ENCODE data around the gene PPP6R3.
A peak's percentile ranks its signal among the peaks of the same experiment; 100 is the strongest.
"Not testable (repeated sequence)": the region's sequence is repeated elsewhere in the genome, so short reads cannot be mapped to it uniquely, and the experiment has no call there.

PPP6R3 gene

DNA sequence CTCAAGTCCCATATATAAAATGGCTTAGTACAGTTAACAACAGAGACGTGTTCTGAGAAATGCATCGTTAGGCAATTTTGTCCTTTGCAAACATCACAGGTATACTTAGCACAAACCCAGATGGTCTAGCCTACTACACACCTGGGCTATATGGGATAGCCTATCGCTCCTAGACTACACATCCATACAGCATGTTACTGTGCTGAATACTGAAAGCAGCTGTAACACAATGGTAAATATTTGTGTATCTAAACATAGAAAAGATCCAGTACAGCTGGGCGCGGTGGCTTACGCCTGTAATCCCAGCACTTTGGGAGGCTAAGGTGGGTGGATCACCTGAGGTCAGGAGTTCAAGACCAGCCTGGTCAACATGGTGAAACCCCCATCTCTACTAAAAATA, 2.2 kb upstream of the PPP6R3 start:
- not testable (repeated sequence) for DNase-seq

DNA sequence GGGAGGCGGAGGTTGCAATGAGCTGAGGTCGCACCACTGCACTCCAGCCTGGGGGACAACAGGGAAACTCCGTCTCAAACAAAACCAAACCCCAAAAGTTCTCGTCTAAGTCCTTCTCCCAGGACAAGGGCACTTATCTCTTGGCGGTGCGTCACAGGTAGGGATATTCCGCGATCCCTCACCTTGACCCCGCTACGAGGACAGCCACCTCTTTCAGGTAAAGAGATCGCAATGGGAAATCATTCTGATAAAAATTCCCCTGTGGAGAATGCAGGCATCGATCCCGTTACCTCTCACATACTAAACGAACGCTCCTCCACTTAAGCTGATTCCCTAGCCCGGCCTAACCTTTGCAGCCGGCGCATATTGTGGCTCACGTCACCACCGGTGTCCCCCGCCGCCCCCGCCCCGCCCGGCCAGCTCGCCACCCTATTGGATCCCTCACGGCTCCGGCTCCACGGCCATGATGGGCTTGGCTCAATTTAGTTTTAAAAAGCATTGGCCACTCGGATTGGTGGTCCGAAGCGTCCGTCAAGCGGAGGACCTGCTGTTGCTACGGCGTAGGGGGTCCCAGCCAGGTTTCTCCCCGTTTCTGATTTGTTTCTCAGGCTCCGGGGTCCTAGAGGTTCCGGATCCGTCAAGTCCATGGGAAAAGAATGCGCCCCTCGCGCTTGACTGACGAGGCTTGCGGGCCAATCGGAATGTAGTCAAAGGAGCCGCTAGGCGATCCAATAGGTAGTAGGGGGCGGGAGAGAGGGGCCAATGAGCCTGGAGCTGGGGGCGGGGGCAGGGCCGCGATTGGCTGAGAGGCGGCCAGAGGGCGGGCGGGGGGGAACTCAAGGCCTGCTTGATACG, 439 bp upstream of the PPP6R3 start:
- DNase-seq: peak; percentile 99

DNA sequence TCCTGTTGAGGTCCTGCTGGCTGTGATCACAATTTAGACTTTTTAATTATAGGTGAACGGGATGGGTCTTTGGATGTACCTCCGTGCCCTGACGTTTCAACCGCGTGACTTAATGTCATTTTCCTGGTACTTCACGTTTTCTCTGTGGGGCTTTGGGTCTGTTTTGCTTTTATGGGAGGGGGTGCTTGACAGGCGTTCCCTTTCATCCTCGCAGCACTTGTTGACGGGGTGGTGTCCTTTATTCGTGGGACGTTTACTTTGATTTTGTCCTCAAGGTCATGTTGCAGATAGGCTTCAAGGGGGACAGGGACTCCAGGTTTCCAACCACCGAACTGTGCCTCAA, 994 bp downstream of the PPP6R3 start:
- no peak for DNase-seq

DNA sequence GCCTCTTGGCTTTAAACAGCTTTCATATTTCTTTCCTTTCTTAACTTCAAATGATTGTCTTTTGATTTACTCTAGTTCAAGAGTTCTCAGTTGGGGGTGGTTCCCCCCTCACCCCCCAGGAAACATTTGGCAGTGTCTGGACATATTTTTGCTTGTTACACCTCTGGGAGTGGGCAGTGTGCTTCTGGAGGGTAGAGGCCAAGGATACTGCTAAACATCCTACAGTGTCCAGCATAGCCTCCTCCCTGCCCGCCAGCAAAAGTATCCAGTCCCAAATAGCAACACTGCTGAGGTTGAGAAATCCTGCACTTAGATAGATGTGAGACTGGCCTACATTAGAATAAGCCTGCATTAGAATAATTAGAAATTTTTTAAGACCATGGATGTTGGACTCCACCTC, 3.2 kb downstream of the PPP6R3 start:
- DNase-seq: no peak

DNA sequence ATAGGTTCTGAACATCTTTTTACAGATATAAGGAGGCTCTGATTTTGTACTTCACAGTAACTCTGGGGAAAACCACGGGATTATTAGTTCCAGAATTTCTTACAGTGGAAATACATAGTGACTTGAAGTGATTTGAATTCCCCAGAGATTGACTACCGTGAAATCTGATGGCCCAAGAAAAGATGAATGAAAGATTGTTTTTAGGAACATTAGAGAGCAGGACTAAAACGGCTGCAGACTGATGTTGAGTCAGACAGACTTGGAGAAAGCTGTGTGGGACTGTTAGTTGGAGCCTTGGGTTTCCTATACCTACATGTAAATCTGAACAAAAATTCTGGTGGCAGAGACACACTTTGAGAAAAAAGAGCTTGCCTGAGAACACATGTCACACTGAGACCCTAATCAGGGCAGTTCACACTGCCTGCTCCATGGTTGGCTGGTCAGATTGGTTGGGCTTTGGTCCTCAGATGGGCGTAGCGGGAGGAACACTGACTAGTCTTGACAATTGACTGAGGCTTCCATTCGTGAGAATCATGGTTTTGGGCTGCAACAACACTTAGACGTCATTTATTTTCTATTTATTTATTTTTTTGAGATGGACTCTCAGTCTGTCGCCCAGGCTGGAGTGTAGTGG, 6.8 kb downstream of the PPP6R3 start:
- DNase-seq: no peak

DNA sequence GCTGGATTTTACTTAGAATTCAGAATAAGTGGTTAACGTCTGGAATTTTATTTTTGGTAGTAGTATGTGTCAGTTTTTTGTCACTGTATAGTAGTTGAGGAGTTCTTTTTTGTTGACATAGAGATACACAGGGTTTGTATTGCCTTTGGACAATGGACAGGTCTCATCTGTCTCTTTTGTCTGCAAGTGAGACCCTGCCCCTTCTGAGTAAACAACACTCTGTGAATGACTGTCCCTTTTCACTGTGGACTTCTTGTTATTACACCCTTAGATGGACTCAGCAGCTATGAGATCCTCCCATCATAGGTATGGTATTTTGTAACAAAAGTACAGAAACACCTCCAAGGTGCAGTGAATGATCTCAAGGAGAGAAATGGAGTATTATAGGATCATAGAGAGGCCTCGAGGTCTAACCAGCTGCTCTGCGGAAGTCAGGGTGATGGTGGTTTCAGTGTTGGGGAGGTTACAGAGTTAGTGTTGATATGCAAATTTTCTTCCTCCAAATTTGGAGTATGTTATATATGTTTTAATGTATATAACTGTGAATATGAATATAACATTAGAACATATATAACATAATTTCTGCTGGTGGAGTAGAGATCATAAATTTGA, 7.8 kb downstream of the PPP6R3 start:
- DNase-seq: peak; percentile 43

DNA sequence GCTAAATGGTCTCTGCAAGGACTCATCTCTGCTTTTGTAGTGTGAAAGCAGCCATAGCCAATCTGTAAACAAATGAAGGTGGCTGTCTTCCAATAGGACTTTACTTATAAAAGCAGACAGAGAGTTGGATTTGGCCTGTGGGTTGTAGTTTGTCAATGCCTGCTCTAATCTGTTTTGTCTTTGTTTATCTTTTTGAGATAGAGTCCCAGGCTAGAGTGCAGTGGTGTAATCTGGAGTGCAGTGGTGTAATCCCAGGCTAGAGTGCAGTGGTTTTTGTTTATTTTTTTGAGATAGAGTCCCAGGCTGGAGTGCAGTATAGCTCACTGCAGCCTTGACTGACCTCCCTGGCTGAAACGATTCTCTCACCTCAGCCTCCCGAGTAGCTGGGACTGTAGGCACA, 8.6 kb downstream of the PPP6R3 start:
- DNase-seq: no peak

DNA sequence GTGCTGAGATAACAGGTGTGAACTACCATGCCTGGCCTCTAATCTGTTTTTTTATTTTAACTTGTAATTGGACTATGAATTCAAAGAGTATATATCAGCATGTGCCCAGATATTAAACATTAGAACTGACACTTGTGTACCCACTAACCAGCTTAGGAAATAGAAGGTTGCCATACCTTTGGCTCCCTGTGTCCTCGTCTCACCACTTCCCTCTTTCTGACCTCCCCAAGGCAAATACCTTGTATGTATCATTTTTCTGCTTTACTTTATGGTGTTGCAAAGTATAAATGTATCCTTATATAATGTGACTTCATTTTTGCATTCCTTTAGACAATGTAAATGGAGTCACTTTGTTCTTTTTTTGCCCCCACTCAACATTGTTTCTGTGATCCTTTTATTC, 9.1 kb downstream of the PPP6R3 start:
- DNase-seq: no peak

DNA sequence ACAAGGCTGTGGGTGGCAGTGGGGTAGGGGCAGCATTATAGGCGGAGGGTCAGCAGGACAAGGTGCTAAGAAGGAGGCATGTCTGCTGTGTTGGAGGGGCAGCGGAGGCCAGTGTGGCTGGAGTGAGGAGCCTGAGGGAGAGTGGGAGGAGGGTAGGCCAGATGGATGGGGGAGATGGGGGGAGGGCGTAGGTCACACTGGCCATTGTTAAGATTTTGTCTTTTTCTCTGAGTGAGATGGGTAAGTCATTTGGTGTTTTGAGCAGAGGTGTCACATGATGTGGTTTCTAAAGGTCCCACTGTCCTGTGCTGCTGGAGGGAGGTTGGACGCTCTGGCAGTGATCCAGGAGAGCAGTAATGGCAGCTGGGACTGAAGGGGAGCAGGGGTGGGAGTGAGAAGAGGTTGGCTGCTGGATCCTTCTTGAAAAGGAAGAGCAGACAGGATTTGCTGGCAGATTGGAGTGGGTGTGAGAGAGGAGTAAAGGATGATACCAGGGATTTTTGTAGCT, 9.8 kb downstream of the PPP6R3 start:
- peak; percentile 77 for DNase-seq

DNA sequence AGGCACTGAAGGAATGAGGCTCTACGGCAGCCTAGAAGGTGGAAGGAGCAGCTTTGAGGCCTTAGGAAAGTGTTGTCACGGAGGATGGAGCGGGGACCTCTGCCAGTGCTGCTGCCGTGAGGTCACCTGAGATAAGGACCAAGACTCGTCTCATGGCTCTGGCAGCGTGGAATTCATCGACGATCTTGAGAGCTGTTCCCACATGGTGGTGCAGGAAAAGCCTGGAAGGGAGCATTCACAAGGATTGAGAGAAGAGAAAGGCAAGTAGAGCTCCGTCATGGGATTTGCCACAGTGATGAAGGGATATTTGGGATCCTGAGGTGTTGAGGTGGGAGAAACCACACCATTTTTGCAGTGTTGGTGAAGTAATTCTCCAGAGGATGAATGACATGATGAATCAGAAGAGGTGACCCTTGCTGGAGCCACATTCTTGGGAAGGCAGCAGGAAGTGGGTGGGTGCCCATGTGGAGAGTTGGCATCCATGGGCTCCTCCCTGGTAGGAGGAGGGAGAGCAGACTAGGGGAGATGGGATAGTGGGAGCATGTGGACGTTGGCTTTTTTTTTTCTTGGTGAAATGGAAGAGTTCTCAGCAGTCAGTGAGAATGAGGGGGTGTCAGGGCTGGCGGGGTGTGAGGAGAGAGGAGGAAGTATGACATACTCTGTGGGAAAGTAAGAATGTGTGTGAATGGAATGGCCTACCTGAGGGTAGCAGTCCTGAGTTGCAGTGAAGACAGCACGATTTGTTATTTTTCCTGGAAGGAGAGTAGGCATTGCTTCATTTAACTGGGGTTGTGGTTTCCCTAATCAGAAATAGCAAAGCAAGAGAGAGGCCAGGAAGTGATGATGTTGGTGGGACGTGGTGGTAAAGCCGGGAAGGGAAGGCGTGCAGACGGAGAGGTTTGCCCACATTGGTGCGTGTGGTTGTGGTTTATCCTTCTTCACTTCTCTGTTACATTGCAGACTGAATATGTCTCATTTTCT, 11.1 kb downstream of the PPP6R3 start:
- no peak for DNase-seq

DNA sequence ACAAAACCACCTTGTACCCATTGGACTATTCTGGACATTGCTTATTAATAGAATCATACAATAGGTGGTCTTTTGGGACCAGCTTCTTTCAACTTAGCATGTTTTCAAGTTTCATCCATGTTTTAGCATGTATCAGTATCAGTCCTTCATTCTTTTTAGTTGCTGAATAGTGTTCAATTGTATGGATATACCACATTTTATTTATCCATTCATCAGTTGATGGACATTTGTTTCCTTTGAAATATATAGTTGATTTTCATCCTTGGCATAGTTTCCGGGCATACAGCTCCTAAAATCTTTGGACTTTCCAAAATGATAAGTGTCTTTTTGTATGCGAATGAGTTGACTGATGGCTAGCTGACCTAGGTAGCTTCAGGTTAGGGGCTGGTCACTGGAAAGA, 12.2 kb downstream of the PPP6R3 start:
- DNase-seq: no peak

DNA sequence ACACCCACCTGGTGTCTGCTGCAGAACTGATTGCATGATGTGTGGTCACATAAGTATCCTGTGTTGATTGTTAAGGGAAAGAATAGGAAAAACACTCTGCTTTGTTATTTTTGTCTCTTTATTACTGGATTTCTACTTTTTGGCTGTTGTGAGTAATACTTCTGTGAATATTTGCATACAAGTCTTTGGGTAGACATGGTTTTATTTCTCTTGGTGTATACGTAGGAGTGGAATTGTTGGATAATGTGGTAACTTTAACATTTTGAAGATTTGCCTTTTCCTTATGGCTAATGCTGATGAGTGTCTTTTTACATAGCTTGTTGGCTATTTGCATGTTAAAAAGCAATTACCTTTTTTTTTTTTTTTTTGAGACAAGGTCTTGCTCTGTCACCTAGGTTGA, 13.1 kb downstream of the PPP6R3 start:
- DNase-seq: no peak

DNA sequence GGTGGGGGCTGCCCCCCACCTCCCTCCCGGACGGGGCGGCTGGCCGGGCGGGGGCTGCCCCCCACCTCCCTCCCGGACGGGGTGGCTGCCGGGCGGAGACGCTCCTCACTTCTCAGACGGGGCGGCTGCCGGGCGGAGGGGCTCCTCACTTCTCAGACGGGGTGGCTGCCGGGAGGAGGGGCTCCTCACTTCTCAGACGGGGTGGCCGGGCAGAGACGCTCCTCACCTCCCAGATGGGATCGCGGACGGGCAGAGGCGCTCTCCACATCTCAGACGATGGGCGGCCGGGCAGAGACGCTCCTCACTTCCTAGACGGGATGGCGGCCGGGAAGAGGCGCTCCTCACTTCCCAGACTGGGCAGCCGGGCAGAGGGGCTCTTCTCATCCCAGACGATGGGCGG, 15.1 kb downstream of the PPP6R3 start:
- DNase-seq: not testable (repeated sequence)

DNA sequence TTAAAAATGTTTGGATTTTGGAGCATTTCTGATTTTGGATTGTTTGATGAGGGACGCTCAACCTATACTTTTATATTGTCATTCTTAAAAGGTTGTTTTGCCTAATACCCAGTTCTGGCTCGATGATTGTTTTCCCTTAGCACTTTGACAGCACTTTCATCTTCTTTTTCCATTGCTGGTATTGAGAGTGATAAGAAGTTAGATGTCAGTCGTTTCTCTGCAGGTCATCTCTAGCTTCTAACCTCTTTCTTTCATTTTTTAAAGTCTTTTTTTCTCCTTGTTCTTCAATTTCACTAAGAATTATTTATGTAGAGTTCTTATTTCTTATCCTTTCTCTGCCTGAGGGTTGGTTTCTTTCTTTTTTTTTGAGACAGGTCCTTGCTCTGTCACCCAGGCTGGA, 18.8 kb downstream of the PPP6R3 start:
- no peak for DNase-seq

DNA sequence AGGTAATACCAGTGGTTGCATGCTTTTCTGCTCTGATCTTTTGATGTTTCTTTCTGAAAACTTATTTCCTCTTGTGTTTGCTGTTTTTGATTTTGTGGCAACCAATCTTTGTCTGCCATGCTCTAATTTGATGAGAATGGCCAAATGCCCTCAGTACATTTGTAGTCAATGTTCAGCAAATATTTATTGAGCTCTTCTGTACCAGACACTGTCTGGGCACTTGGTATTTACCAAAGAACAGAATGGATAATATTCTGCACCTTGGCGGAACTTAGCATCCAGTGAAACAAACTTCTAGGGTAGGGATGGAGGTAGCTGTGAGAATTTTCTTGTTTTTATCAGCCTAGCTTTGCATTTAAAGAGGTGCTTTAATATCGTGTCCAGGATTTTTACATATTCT, 19.6 kb downstream of the PPP6R3 start:
- no peak for DNase-seq

DNA sequence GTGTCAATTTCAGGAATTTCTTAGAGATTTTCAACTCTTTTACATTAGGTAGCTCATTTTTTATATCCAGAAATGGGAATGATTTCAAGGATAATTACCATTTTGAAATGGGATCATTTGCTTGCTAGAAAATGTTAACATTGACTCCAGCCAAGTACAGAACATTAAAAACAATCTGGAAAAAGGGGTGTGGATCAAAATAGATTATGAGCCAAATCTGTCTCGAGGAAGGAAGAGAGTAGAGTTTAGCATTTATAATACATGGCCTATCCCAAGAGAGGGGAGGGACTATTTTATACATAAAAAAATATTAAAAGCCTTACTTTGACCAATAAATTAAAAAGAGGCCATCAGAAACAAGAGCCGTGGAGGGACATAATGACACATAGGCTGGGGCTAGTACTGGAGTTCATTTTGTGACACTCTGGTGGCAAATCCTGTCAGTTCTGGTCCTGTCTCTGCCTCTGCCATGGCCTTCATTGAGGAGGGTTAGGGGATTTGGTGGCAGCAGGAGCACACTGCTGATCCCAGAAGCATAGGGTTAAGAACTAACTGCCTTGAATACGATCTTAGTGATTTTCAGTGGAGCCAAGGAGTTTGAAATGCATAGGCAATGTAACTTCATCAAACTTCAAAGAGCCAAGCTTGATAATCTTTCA, 20.4 kb downstream of the PPP6R3 start:
- no peak for DNase-seq

DNA sequence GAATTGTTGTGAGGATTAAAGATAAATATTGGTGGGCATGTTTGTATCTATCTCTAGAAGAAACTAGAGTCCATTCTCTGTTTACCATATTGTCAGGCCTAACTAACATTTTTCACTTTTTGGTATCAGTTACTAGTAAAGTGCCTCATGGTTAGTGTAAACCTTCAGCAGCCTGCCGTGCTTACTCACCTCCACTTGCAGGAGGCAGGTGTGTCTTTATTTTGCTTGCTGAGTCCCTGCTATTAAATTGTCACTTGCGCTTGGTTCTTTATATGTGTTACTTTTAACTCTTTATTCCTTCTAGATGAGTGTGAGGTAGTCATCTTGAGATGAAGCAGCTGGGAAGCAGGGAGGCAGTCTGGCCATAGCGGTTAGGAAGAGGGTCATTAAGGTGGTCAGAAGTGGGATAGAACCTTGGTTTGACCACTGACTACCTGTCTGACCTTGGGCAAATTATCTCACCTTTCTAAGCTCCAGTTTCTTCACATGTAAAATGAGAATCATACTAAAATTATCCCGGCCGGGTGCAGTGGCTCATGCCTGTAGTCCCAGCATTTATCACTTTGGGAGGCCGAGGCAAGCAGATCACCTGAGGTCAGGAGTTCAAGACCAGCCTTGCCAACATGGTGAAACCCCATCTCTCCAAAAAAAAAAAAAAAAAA, 21.2 kb downstream of the PPP6R3 start:
- DNase-seq: peak; percentile 30

DNA sequence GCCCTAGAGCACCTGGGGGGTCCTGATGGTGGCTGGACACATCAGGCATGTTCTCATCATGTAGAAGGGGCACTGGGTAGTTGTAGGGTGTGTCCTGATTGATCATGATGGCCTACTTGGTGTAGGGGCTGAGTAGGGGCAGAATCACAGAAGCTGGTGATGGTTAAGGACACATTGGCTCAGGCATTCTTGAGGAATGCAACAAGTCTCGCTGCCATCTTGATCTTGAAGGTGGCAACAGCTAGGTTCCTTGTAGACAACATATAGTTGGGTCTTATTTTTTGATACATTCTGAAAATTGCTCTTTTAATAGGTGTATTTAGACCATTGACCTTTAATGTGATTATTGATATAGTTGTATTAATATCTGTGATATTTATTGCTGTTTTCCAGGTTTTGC, 28.1 kb downstream of the PPP6R3 start:
- DNase-seq: no peak

DNA sequence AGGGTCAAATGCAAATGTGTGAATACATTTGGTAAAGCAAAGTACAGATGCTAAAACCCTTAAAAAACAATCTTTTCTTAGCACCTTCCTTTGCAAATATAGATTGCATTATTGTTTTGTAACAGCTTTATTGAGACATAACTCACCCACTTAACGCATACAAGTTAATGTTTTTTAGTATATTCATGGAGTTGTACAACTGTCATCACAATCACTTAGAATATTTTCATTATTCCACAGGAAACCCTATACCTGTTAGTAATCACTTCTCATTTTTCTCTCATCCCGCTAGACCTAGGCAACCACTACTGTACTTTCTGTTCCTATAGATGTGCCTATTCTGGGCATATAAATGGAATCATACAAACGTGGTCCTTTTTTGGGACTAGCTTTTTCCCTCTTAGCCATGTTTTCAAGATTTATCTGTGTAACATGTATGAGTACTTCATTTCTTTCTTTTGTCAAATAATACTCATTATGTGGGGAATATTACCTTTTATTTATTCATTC, 34.7 kb downstream of the PPP6R3 start:
- DNase-seq: no peak

DNA sequence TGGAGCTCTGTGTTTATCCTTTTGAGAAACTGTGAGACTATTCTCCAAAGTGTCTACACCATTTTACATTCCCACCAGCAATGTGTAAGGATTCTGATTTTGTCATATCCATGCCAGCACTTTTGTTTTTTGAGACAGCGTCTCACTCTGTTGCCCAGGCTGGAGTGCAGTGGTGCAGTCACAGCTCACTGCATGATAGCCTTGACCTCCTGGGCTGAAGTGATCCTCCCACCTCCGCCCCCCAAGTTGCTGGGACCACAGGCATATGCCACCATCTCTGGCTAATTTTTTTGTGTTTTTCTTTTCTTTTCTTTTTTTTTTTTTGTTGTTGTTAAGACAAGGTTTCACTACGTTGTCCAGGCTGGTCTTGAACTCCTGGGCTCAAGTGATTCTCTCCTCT, 35.3 kb downstream of the PPP6R3 start:
- DNase-seq: no peak

DNA sequence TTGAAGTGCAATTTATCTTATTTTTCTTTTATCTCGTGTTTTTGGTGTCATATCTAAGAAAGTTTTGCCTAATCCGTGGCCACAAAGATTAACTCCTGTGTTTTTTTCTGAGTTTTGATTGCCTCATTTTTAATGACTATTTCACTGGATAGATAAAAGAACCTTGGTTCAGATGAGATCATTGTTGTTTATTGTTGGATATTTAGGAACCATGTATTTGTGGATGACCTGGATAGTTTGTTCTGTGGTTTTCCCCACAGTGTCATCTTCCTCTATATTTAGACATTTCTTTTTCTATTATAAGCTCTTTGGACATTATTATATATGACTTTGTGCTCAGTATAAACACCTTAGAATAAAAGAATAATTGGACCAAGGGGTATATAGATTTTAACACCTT, 37.2 kb downstream of the PPP6R3 start:
- DNase-seq: no peak

DNA sequence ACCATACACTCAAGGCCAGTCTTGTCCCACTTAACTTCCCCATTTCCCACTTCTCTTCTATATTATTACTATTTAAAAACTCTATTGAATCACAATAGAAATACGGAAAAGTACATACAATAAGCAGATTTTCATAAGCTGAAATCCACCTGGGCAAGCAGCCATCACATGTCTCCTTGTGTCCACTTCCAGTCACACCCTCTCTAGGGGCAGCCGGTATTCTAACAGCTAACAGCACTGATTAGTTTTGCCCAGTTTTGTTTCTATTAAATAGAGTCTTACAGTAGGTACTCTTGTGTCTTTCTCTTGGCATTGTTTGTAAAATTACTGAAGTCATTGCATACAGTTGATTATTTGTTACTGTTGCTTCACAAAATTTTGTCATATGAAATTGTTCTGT, 37.8 kb downstream of the PPP6R3 start:
- no peak for DNase-seq

All from NCI-H69 (cell line).